ENCODE results near the gene C2.

GRCh38 chr6:31948306-31948705 lies 20.8 kb downstream of the C2 start:
- TF ChIP-seq CTCF (IDR thresholded peaks at IDR 0.05): no peak
- no peak for TF ChIP-seq ZFX (IDR thresholded peaks at IDR 0.05; ENCODE audit: borderline replicate concordance)
